Spleen (tissue), 7 donors: Measurements from ENCODE around the gene DEFB114.

Experiments used
- CTCF ChIP-seq, 11 experiments: fragments of 200-600 bp in 7 of 11; fragments of 450-650 bp in 4 of 11; sonication (generic) in 4 of 11; IDR thresholded peaks in 8 of 11; conservative IDR thresholded peaks in 3 of 11; 1 replicate in 7 of 11; 2 replicates in 4 of 11; pipeline versions ENCODE4 v1.4.0 to v1.8.0; 2016 to 2021; ENCODE audit warnings: antibody characterized with exemption in 11 of 11, inconsistent platforms in 4 of 11, mild to moderate bottlenecking in 1 of 11
- POLR2A ChIP-seq, 3 donors: fragments of 450-650 bp; IDR thresholded peaks; one replicate each; pipeline ENCODE4 v1.5.1; 2017; ENCODE audit warnings: antibody characterized with exemption in 3 of 3, mild to moderate bottlenecking in 1 of 3
- donor health status: DM: no; HTN: no; CAD: no; lungs with moderate emphysema.
- donor health status: DM: no; HTN: no; CAD: no.
- donor health status: DM: no; HTN: no; CAD: no.

GRCh38 chr6:49933526-49933925, 30.4 kb downstream of the DEFB114 start:
- TF ChIP-seq CTCF (IDR thresholded peaks at IDR 0.05 in 8 of 11, conservative IDR thresholded peaks at IDR 0.05 in 3 of 11) (no peak), POLR2A (IDR thresholded peaks at IDR 0.05) (no peak)
